Measurements from ENCODE around the gene CCDC159.
"Not testable (repeated sequence)": the region's sequence is repeated elsewhere in the genome, so short reads cannot be mapped to it uniquely, and the experiment has no call there.

Gene CCDC159

GRCh38 chr19:11338569-11339253, 7.6 kb upstream of the CCDC159 start:
- H3K4me3 ChIP-seq (ENCODE audit: low read length) = peak overlapping the region; percentile 76
- H3K27ac ChIP-seq (ENCODE audit: low read depth, low read length) = no peak overlapping the region

DNA sequence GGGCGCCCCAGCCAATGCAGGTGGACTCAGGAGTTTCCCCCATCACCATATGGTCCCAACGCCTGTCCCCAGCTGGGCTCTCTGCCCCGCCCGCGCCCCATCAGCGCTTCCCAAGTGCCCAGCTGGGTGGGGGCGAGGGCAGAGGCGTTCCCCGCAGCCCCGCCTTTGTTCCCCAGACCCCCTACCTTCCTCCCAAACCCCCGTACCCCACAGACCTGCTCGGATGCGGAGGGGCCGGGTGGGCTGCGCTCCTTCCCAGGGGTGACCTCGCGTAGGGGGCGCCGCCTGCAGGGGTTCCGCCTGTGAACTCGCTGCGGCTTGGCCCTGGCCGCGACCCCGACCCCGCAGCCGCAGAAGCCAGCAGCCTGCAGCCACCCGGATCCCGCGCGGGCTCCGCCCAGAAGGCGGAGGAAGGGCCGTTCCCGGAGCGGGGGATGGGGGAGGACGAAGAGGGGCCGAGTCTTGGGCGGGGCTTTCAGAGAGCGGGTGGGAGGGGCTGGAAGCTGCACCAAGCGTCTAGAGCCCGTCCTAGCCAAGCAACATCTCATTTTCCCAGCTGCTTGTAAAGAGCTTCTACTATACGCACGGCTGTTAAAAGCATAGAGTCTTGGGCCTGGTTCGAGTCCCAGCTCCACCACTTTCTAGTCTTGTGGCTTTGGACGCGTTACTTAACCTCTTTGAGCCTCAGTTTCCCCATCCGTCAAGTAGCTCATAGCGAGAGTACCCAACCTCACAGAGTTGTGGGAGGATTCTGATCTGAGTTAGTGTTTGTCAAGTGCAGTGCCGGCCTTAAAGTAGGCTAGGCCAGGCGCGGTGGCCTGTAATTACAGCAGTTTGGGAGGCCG, 6.8 kb upstream of the CCDC159 start, which contains the start of gene RAB3D:
Gene RAB3D, minus strand, starts transcription at position 404 of the 845 bp plus-strand sequence. CDS start 2,258 bp downstream, outside the sequence.
- no peaks in the 10 kb centered on the region for H3K9me3 ChIP-seq (ENCODE audit: control insufficient read depth, insufficient read depth, low read length)
- H3K27me3 ChIP-seq (ENCODE audit: control insufficient read depth, low read length) = no peaks in the 10 kb centered on the region
- H3K9me2 ChIP-seq (replicated peaks; ENCODE audit: control insufficient read depth, low read length) = no peaks in the 10 kb centered on the region
- peak within 1 kb of the TSS; percentile 76 for H3K4me3 ChIP-seq (ENCODE audit: low read length)
- no peaks in the 10 kb centered on the region for H4K20me1 ChIP-seq (ENCODE audit: control insufficient read depth, insufficient read depth, low read depth, low read length)
- H3F3A ChIP-seq (ENCODE audit: control insufficient read depth, insufficient read depth) = no peaks in the 10 kb centered on the region
- no peak for TF ChIP-seq EZH2phosphoT487 (IDR thresholded peaks at IDR 0.05; ENCODE audit: borderline replicate concordance, low read length)
- no peak for TF ChIP-seq CTCF (IDR thresholded peaks at IDR 0.05; ENCODE audit: low read depth, low read length, poor library complexity, severe bottlenecking)
- peaks cover 15% of the 10 kb centered on the region for H3K36me3 ChIP-seq (ENCODE audit: control insufficient read depth, low read length)
- H3K79me2 ChIP-seq (ENCODE audit: control insufficient read depth, low read length) = peaks cover 2% of the 10 kb centered on the region; the same call in 1 of the 2 replicates
- H3K27ac ChIP-seq (ENCODE audit: low read depth, low read length) = no peak within 1 kb of the TSS
- peak within 1 kb of the TSS; percentile 53 for H3K4me2 ChIP-seq (ENCODE audit: low read length)
- H3K4me1 ChIP-seq (ENCODE audit: control insufficient read depth, low read length) = peaks cover 19% of the 10 kb centered on the region

More at GRCh38 chr19:11338569-11339253, 7.6 kb upstream of the CCDC159 start:
- H4K20me1 ChIP-seq (ENCODE audit: control insufficient read depth, insufficient read depth, low read depth, low read length) = no peaks in the 10 kb centered on the region
- no peaks in the 10 kb centered on the region for H3F3A ChIP-seq (ENCODE audit: control insufficient read depth, insufficient read depth)
- H3K4me1 ChIP-seq (ENCODE audit: control insufficient read depth, low read length) = peaks cover 16% of the 10 kb centered on the region
- H3K36me3 ChIP-seq (ENCODE audit: control insufficient read depth, low read length) = peaks cover 15% of the 10 kb centered on the region
- no peak for TF ChIP-seq EZH2phosphoT487 (IDR thresholded peaks at IDR 0.05; ENCODE audit: borderline replicate concordance, low read length)
- no peak for TF ChIP-seq CTCF (IDR thresholded peaks at IDR 0.05; ENCODE audit: low read depth, low read length, poor library complexity, severe bottlenecking)
- H3K79me2 ChIP-seq (ENCODE audit: control insufficient read depth, low read length) = no peaks in the 10 kb centered on the region
- no peaks in the 10 kb centered on the region for H3K9me3 ChIP-seq (ENCODE audit: control insufficient read depth, insufficient read depth, low read length)
- H3K4me2 ChIP-seq (ENCODE audit: low read length) = peak overlapping the region; percentile 53
- no peaks in the 10 kb centered on the region for H3K9me2 ChIP-seq (replicated peaks; ENCODE audit: control insufficient read depth, low read length)
- no peaks in the 10 kb centered on the region for H3K27me3 ChIP-seq (ENCODE audit: control insufficient read depth, low read length)

GRCh38 chr19:11340099-11340467, 6.2 kb upstream of the CCDC159 start:
- H3K36me3 ChIP-seq (ENCODE audit: control insufficient read depth, low read length) = peaks cover 15% of the 10 kb centered on the region
- H3K27ac ChIP-seq (ENCODE audit: low read depth, low read length); H3K79me2 ChIP-seq (ENCODE audit: control insufficient read depth, low read length); H3K27me3 ChIP-seq (ENCODE audit: control insufficient read depth, low read length); H3F3A ChIP-seq (ENCODE audit: control insufficient read depth, insufficient read depth); H3K9me3 ChIP-seq (ENCODE audit: control insufficient read depth, insufficient read depth, low read length); H3K9me2 ChIP-seq (replicated peaks; ENCODE audit: control insufficient read depth, low read length); H4K20me1 ChIP-seq (ENCODE audit: control insufficient read depth, insufficient read depth, low read depth, low read length): not testable (repeated sequence)
- H3K4me2 ChIP-seq (ENCODE audit: low read length) = peak overlapping the region; percentile 53
- H3K4me1 ChIP-seq (ENCODE audit: control insufficient read depth, low read length) = peaks cover 24% of the 10 kb centered on the region
- H3K4me3 ChIP-seq (ENCODE audit: low read length) = peak overlapping the region; percentile 76

- TF ChIP-seq CTCF (IDR thresholded peaks at IDR 0.05; ENCODE audit: low read depth, low read length, poor library complexity, severe bottlenecking) = no peak
- TF ChIP-seq EZH2phosphoT487 (IDR thresholded peaks at IDR 0.05; ENCODE audit: borderline replicate concordance, low read length) = no peak
- H4K20me1 ChIP-seq (ENCODE audit: control insufficient read depth, insufficient read depth, low read depth, low read length) = no peaks in the 10 kb centered on the region
- peaks cover 37% of the 10 kb centered on the region for H3K4me1 ChIP-seq (ENCODE audit: control insufficient read depth, low read length)
- H3K27ac ChIP-seq (ENCODE audit: low read depth, low read length) = no peak overlapping the region
- H3K4me2 ChIP-seq (ENCODE audit: low read length) = no peak overlapping the region
- H3K9me2 ChIP-seq (replicated peaks; ENCODE audit: control insufficient read depth, low read length) = no peaks in the 10 kb centered on the region
- peaks cover 11% of the 10 kb centered on the region for H3K36me3 ChIP-seq (ENCODE audit: control insufficient read depth, low read length)
- no peak overlapping the region for H3K4me3 ChIP-seq (ENCODE audit: low read length)
- H3K79me2 ChIP-seq (ENCODE audit: control insufficient read depth, low read length) = peaks cover 14% of the 10 kb centered on the region
- H3K9me3 ChIP-seq (ENCODE audit: control insufficient read depth, insufficient read depth, low read length) = no peaks in the 10 kb centered on the region
- no peaks in the 10 kb centered on the region for H3F3A ChIP-seq (ENCODE audit: control insufficient read depth, insufficient read depth)
- no peaks in the 10 kb centered on the region for H3K27me3 ChIP-seq (ENCODE audit: control insufficient read depth, low read length)
Observed at GRCh38 chr19:11342429-11342828, 3.9 kb upstream of the CCDC159 start.
